BLaER1 (cell line): ENCODE data around the gene SHISA6.

Source experiments
- H3K27ac ChIP-seq: shearing (Covaris generic); formaldehyde crosslinking; 2 replicates; pipeline ENCODE4 v1.8.1; 2022
- H3K27me3 ChIP-seq: shearing (Covaris generic); formaldehyde crosslinking; 2 replicates; pipeline ENCODE4 v1.8.1; 2022
- H3K36me3 ChIP-seq: shearing (Covaris generic); formaldehyde crosslinking; 2 replicates; pipeline ENCODE4 v1.8.1; 2022
- H3K4me1 ChIP-seq: shearing (Covaris generic); formaldehyde crosslinking; 2 replicates; pipeline ENCODE4 v1.8.1; 2022
- H3K4me2 ChIP-seq: shearing (Covaris generic); formaldehyde crosslinking; 2 replicates; pipeline ENCODE4 v1.8.1; 2022
- H3K4me3 ChIP-seq: shearing (Covaris generic); formaldehyde crosslinking; 2 replicates; pipeline ENCODE4 v1.8.1; 2022
- H3K9ac ChIP-seq: shearing (Covaris generic); formaldehyde crosslinking; 2 replicates; pipeline ENCODE4 v1.8.1; 2022
- H3K9me3 ChIP-seq: shearing (Covaris generic); formaldehyde crosslinking; 2 replicates; pipeline ENCODE4 v1.8.1; 2022
- H4K20me1 ChIP-seq: shearing (Covaris generic); formaldehyde crosslinking; 2 replicates; pipeline ENCODE4 v1.8.1; 2022
- Cebpa-rat ChIP-seq: shearing (Covaris generic); IDR thresholded peaks from 2 replicates; pipeline ENCODE4 v1.8.1; 2022

SHISA6 gene

GRCh38 chr17:11554042-11554441 lies 313.0 kb downstream of the SHISA6 start:
- no peak overlapping the region for H3K9ac ChIP-seq
- TF ChIP-seq Cebpa-rat = no peak
- no peaks in the 10 kb centered on the region for H3K27me3 ChIP-seq

GRCh38 chr17:11554542-11554941 lies 313.5 kb downstream of the SHISA6 start:
- Histone ChIP-seq H3K27ac (no peak overlapping the region), H3K4me2 (no peak overlapping the region), H3K4me1 (peaks cover under 1% of the 10 kb centered on the region; the same call in 1 of the 2 replicates), H3K36me3 (no peaks in the 10 kb centered on the region), H3K27me3 (no peaks in the 10 kb centered on the region), H3K9me3 (no peaks in the 10 kb centered on the region), H4K20me1 (no peaks in the 10 kb centered on the region), H3K4me3 (no peak overlapping the region), H3K9ac (no peak overlapping the region)
- no peak for TF ChIP-seq Cebpa-rat

More at GRCh38 chr17:11554042-11554441, 313.0 kb downstream of the SHISA6 start:
- no peaks in the 10 kb centered on the region for H3K36me3 ChIP-seq
- no peaks in the 10 kb centered on the region for H4K20me1 ChIP-seq
- no peak overlapping the region for H3K4me2 ChIP-seq
- no peaks in the 10 kb centered on the region for H3K9me3 ChIP-seq
- no peak overlapping the region for H3K4me3 ChIP-seq
- H3K4me1 ChIP-seq = no peaks in the 10 kb centered on the region
- H3K27ac ChIP-seq = no peak overlapping the region

- TF ChIP-seq Cebpa-rat = no peak
These were observed 314.5 kb downstream of the SHISA6 start for GRCh38 chr17:11555530-11555929.

GRCh38 chr17:11557727-11558452 lies 316.9 kb downstream of the SHISA6 start:
- Histone ChIP-seq H3K4me1 (peaks cover 9% of the 10 kb centered on the region), H3K9ac (no peak overlapping the region), H3K9me3 (no peaks in the 10 kb centered on the region), H4K20me1 (no peaks in the 10 kb centered on the region), H3K27me3 (no peaks in the 10 kb centered on the region), H3K4me2 (no peak overlapping the region), H3K27ac (no peak overlapping the region), H3K4me3 (no peak overlapping the region), H3K36me3 (no peaks in the 10 kb centered on the region)
- no peak for TF ChIP-seq Cebpa-rat

More at GRCh38 chr17:11555530-11555929, 314.5 kb downstream of the SHISA6 start:
- peaks cover 9% of the 10 kb centered on the region for H3K4me1 ChIP-seq
- H3K9me3 ChIP-seq = no peaks in the 10 kb centered on the region
- H3K27ac ChIP-seq = no peak overlapping the region
- no peaks in the 10 kb centered on the region for H3K27me3 ChIP-seq
- H3K4me2 ChIP-seq = no peak overlapping the region
- H4K20me1 ChIP-seq = no peaks in the 10 kb centered on the region
- H3K9ac ChIP-seq = no peak overlapping the region
- H3K36me3 ChIP-seq = no peaks in the 10 kb centered on the region
- no peak overlapping the region for H3K4me3 ChIP-seq

GRCh38 chr17:11558681-11559234 lies 317.7 kb downstream of the SHISA6 start:
- Histone ChIP-seq H3K27ac (no peak overlapping the region), H4K20me1 (no peaks in the 10 kb centered on the region), H3K36me3 (no peaks in the 10 kb centered on the region), H3K27me3 (no peaks in the 10 kb centered on the region), H3K4me1 (peaks cover 9% of the 10 kb centered on the region), H3K4me3 (no peak overlapping the region), H3K9me3 (no peaks in the 10 kb centered on the region), H3K4me2 (no peak overlapping the region), H3K9ac (no peak overlapping the region)
- TF ChIP-seq Cebpa-rat = no peak

- H3K9ac ChIP-seq = no peak overlapping the region
- no peak overlapping the region for H3K27ac ChIP-seq
- no peaks in the 10 kb centered on the region for H3K27me3 ChIP-seq
- H3K9me3 ChIP-seq = no peaks in the 10 kb centered on the region
- no peaks in the 10 kb centered on the region for H4K20me1 ChIP-seq
- H3K4me2 ChIP-seq = no peak overlapping the region
- H3K4me1 ChIP-seq = peaks cover 9% of the 10 kb centered on the region
- no peak overlapping the region for H3K4me3 ChIP-seq
- H3K36me3 ChIP-seq = no peaks in the 10 kb centered on the region
- TF ChIP-seq Cebpa-rat = no peak
These were observed 318.6 kb downstream of the SHISA6 start for GRCh38 chr17:11559601-11560000.

- no peaks in the 10 kb centered on the region for H3K27me3 ChIP-seq
- no peak overlapping the region for H3K27ac ChIP-seq
- no peak for TF ChIP-seq Cebpa-rat
- H3K36me3 ChIP-seq = no peaks in the 10 kb centered on the region
- no peak overlapping the region for H3K4me3 ChIP-seq
- no peaks in the 10 kb centered on the region for H3K9me3 ChIP-seq
- H3K9ac ChIP-seq = no peak overlapping the region
- H3K4me1 ChIP-seq = peaks cover 9% of the 10 kb centered on the region
- no peak overlapping the region for H3K4me2 ChIP-seq
- H4K20me1 ChIP-seq = no peaks in the 10 kb centered on the region
These were observed 320.3 kb downstream of the SHISA6 start for GRCh38 chr17:11561281-11561680.

- Histone ChIP-seq H3K4me2 (no peak overlapping the region), H4K20me1 (no peaks in the 10 kb centered on the region), H3K4me1 (peaks cover 9% of the 10 kb centered on the region), H3K9ac (no peak overlapping the region), H3K27me3 (no peaks in the 10 kb centered on the region), H3K9me3 (no peaks in the 10 kb centered on the region), H3K27ac (no peak overlapping the region), H3K36me3 (no peaks in the 10 kb centered on the region), H3K4me3 (no peak overlapping the region)
- no peak for TF ChIP-seq Cebpa-rat
These were observed 320.7 kb downstream of the SHISA6 start for GRCh38 chr17:11561702-11562101.

DNA sequence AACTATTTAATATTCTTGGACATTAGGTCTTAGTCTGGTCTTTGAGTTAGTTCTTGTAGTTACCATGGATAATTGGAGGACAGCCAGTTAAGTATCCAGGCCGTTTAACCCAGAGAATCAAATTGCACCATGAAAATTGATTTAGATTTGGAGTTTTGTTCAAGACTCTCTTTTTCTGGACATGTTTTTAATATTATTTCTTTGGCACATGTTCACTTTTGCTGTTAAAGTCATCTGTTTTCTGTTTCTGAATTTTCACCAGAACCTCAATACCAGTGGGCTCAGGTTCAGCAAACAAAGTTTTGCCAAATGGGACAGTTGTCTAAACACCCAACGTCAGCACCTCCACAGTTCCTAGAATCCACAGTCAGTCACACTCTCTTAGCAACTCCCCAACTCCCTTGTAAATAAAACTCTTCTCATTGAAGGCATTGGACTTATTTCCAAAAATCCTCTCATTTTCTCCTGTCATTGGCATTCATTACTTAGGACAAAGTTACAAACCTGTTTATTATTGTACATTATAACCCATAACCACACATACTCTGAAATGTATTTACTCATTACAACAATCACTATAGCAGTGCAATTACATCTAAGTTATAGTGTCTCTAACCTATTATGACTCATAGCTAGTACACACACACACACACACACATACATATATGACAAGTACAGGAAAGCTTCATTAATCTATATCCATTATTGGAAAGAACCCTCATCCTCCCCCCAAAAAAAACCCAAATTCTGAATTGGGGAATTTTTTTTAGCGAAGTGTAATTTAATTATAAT lies 323.8 kb downstream of the SHISA6 start:
- Histone ChIP-seq H3K9ac (no peak overlapping the region), H3K27me3 (no peaks in the 10 kb centered on the region), H3K4me1 (peaks cover 6% of the 10 kb centered on the region), H3K36me3 (no peaks in the 10 kb centered on the region), H3K9me3 (no peaks in the 10 kb centered on the region), H3K27ac (no peak overlapping the region), H4K20me1 (no peaks in the 10 kb centered on the region), H3K4me3 (no peak overlapping the region), H3K4me2 (no peak overlapping the region)
- TF ChIP-seq Cebpa-rat = no peak

- no peak for TF ChIP-seq Cebpa-rat
- Histone ChIP-seq H3K27ac (no peak overlapping the region), H3K4me3 (no peak overlapping the region), H3K9me3 (no peaks in the 10 kb centered on the region), H3K4me2 (no peak overlapping the region), H3K36me3 (no peaks in the 10 kb centered on the region), H3K4me1 (no peaks in the 10 kb centered on the region), H4K20me1 (no peaks in the 10 kb centered on the region), H3K27me3 (no peaks in the 10 kb centered on the region), H3K9ac (no peak overlapping the region)
These were observed 324.6 kb downstream of the SHISA6 start for GRCh38 chr17:11565591-11565990.
